DMS 273 (cell line): ENCODE results near the gene TRIM38.

Source experiments
- DNase-seq: peaks from one replicate; lab custom pipeline; 2025; ENCODE audit not compliant: unreplicated experiment; lab: John Stamatoyannopoulos, UW

Gene TRIM38

DNA sequence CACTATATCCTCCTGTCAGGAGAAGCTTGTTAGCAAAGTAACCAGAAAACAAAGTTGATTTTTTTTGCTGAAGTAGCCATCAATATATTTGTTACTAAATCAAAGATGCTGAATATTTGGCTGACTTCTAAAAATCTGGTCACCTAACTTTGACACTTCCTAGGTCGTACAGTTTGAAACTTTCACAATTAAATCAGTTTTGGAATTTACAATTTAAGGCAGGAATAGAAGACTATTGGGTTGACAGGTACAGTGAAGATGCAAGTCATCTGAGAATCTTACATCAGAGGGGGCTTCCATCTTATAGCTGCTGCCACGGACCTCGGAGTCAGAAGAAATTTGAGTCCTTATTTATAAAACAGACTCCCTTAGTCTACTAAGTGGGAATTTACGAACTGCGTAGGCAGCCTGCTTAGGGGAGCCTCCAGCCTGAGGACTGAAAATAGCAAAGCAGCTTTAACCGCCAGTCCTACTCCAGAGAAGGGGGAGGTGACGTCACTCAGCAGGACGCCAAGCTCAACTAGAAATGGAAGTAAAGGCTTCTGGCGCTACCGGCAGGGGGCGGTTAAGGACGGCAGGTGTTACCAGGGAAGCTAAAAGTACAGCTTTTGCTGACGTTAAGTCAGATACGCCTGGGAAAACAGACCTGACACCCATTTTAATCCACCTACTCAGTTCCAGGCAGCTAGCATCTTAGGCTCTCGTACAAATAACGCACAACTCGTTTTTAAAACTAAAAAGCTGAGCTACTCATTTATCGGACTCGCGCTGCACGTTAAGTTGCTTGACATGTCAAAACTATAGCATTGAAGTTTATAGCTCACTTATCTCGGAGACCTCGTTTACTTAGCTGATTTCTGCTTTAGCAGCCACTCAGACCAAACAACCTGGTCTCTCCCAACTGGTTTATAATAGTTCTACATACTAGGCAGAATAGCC lies 63.6 kb downstream of the TRIM38 start:
- peak; percentile 98 for DNase-seq

DNA sequence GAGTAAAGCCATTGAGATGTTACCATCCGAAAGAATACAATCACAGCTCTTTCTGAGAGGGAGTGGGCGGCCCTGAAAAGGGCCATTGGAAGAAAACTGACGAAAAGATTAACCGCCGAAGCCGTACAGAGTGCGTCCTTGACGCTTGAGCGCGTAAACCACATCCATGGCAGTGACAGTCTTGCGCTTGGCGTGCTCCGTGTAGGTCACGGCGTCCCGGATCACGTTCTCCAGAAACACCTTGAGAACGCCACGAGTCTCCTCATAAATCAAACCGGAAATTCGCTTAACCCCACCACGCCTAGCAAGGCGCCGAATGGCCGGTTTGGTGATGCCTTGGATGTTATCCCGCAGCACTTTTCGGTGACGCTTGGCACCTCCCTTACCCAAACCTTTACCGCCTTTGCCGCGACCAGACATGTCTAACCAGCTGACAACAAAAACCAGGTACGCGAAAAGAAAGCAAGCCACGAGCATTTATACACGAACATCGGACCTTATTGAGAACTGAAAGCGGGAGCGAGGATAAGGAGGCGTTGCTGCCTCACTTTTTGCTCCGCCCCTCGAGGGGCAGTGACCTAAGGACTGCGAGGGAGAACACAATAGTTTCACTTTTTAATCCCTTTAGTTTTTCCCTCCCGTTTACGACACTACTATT lies 64.4 kb downstream of the TRIM38 start:
- peak; percentile 97 for DNase-seq

GRCh38 chr6:26027491-26028211 lies 65.0 kb downstream of the TRIM38 start:
- no peak for DNase-seq

DNA sequence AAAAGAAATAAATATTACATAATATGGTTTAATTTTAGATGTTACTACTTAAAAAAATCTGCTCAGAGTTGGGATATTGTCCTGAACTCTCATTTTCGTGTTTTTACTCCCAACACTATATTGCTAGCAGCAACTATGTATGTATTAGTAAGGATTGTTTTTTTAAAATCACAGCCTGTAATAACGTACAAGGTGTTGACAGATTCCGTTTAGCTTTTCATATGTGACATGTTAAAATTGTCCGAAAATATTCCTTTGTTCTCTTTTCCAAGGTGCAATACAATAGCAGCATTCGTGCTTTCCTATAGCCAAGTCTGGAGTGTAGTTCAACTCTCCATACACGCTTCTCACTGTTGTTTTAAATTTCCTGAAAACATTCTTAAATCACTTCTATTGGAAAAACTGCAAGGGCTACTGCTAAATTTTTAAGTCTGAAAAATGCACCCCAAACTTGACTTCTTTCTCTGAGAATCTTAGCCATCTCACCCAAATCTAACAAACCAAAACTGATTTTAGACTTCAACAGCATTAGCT lies 65.7 kb downstream of the TRIM38 start:
- DNase-seq: no peak

DNA sequence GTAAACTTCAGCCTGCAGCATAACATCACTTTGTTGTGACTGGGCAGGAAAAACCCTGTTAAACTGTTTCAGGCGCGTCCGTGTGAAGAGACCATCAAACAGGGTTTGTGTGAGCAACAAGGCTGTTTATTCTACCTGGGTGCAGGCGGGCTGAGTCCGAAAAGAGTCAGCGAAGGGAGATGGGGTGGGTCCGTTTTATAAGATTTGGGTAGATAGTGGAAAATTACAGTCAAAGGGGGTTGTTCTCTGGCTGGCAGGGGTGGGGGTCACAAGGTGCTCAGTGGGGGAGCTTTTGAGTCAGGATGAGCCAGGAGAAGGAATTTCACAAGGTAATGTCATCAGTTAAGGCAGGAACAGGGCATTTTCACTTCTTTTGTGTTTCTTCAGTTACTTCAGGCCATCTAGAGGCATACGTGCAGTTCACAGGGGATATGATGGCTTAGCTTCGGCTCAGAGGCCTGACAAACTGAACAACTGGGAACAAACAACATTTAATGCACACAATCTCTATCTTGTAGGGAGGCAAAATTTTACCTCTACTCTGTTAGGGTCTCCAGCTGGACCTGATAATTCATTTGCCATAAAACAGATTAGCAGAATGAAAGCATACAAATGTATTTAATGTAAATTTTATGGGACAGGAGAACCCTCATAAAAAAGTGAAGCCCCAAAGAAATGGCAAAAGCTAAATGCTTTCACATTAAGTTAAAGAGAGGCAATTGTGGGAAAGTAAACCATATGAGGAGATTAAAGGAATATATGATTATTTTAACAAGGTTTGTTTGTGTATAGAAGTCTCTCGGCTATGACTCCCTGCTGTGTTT lies 66.4 kb downstream of the TRIM38 start:
- no peak for DNase-seq

DNA sequence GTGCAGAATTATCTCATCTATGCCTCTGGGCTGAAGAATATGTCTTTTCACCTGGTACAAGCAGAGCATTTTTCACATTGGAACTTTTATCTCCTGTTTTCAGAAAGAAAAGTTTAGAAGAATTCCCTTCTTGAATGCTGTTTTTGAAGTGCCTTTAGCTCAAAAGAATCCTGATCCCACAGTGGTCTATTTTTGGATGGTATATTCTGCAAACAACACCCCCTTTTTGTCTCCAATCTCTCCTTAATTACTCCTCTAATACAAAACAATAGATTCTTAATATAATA lies 66.9 kb downstream of the TRIM38 start:
- no peak for DNase-seq

GRCh38 chr6:26029857-26030653 lies 67.5 kb downstream of the TRIM38 start:
- no peak for DNase-seq

DNA sequence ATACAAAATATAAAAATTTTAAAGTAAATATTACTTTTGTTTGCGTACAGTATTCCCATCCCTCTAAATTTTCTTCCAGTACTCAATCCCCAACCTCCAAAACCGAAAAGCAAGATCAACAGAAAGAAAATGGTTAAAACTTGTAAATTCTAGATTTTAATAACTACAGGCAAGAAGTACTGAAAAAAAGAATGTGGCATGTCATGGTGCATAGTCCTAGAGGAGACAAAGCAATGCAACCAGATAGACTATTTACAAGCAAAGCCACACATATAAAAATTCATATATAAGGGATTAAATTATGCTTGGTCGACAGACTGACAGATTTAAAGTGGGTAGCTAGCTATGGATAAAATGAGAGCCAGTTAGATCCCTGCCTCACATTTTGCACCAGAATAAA lies 68.1 kb downstream of the TRIM38 start:
- peak; percentile 50 for DNase-seq

GRCh38 chr6:26031151-26031594 lies 68.6 kb downstream of the TRIM38 start:
- peak; percentile 68 for DNase-seq

- DNase-seq: peak; percentile 99
Observed at GRCh38 chr6:26031595-26032339, 69.2 kb downstream of the TRIM38 start.

DNA sequence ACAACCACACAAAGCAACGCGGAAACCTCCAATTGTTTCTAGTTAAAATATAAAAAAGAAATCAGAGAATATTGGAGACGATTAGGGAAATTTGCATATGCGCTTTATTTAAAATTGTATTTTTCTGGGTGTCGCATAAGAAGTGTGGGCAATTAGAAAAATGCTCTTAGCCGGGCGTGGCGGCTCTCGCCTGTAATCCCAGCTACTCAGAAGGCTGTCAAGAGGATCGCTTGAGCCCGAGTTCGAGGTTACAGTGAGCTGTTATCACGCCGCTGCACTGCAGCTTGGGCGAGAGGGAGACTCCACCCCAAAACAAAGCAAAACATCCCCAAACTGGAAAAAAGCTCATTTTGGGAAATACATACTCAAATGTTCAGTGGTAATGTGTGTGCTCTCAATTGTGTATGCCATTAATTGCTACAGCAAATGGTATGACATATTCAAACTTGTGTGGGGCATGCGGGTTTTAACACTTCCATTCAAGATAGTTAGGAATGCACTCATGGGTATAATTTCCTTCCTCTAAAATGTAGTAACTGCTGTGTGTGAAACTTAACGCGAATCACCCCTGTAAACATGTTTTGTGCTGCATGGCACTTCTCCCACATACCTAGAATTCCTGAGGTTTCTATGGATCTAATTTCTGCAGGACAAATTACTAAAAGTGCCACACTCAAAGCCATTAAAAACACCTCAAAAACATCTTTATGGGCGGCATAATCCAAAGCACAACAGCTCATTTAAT lies 69.9 kb downstream of the TRIM38 start:
- peak; percentile 68 for DNase-seq

- DNase-seq: peak; percentile 81
Observed at GRCh38 chr6:26033085-26033940, 70.7 kb downstream of the TRIM38 start.

DNA sequence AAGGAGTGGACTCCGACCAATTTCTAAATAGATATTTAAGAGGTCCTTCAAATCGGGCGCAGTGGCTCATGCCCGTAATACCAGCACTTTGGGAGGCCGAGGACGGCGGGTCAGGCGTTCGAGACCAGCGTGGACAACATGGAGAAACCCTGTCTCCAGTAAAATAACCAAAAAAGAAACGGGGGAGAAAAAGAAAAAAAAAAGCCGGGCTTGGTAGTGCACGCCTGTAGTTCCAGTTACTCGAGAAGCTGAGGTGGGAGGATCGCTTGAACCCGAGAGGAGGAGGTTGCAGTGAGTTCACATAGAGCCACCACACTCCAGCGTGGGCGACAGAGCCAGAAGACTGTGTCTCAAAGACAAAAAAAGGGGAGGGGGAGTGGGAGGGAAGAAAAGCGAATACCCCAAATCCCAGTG lies 71.3 kb downstream of the TRIM38 start:
- DNase-seq: no peak

DNA sequence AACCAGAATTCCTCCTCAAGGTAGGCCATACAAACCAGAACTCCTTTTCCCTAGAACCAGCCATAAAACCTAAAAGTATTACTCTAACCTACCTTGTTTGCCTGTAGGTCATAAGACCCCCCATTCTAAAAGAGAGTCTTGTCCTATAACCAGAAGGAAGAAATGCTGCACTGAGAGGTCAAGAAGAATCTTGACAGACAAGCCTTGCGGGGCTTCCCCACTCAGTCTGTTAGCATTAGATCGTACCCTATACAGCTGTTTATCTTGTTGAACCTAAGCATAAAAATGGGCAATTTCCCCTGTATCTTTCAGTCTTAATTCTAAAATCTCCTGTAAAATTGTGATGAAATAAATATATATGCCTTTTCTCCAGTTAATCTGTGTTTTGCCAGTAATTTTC lies 72.3 kb downstream of the TRIM38 start:
- DNase-seq: no peak
